ENCODE results near the gene KCNK4. TPM values are rescaled to one million over a fixed set of nuclear protein-coding genes. Genes with fewer than 3 reads are reported as not detected.
A peak's percentile ranks its signal among the peaks of the same experiment; 100 is the strongest.

The KCNK4 gene
- total and polyA plus RNA-seq, 2 of the 13 experiments (the other 11 are each of a cell fraction or from before 2014, with no cell fraction given): not detected

DNA sequence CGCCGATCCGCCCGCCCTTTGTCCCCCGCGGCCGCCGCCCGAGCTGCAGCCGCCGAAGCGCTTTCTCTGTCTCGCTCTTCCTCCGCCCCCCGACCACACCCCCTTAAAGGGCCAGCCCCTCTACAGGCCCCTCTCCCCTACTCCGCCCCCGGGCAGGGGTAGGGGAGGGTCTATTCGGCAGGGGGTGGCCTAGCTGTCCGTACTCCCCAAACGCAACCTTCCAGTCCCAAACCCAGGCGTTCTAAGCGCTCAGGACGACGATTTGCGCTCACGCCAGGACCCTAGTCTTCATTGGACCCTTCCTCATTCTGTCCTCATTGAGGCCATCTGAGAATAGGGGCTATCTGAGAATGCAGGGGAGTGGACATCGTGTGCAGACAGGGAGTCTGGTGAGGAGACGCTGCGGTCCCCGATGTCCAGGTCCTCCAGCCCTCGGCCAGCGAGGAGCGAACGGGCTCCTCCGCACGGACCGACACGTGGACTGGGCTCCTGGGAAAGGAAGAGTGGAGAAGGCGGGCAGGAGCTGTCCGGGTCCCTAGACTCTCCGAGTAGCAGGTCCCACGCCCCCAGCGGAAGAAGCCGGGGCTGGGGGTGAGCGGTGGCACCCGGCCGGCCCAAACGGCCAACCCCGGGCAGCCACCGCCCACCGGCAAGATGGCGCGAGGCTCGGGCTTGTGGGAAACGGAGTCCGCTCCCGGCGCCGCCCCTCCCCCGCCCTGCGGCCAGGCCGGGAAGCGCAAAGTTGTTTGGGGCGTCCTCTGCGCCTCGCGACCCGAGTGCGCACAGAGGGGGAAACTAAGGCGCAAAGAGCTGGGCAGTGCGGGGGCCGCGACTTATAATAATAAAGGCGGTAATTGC, 44.0 kb upstream of the KCNK4 start, which contains the start of gene PPP1R14B (continued):
- 0 out of 2 replicates have a peak, but pooled peaks have one; percentile 20 for TF ChIP-seq ZNF136 (CRISPR knock-in tag; IDR thresholded peaks at IDR 0.05; ENCODE audit: low read depth)
- TF ChIP-seq REXO4 (CRISPR knock-in tag; IDR thresholded peaks at IDR 0.05; ENCODE audit: borderline replicate concordance): no peak
- peak; percentile 62 for TF ChIP-seq ZNF263 (CRISPR knock-in tag; IDR thresholded peaks at IDR 0.05)
- peak; percentile 88 for TF ChIP-seq RBFOX2 (IDR thresholded peaks at IDR 0.05; ENCODE audit: low read depth, low read length)
- TF ChIP-seq IKZF4 (CRISPR knock-in tag; IDR thresholded peaks at IDR 0.05; ENCODE audit: borderline replicate concordance, low read depth, not compliant biosample characterization): no peak
- TF ChIP-seq ZFP90 (CRISPR knock-in tag; IDR thresholded peaks at IDR 0.05; ENCODE audit: borderline replicate concordance): peak; percentile 53; the same call in 1 of the 2 replicates
- TF ChIP-seq ZBTB4 (CRISPR knock-in tag; IDR thresholded peaks at IDR 0.05; ENCODE audit: borderline replicate concordance): 0 out of 2 replicates have a peak, but pooled peaks have one; percentile 15
- no peak for TF ChIP-seq SP1 (IDR thresholded peaks at IDR 0.05)
- TF ChIP-seq SP1 (CRISPR knock-in tag; IDR thresholded peaks at IDR 0.05): peak; percentile 46; the same call in 1 of the 2 replicates
- TF ChIP-seq, protein P1, sequence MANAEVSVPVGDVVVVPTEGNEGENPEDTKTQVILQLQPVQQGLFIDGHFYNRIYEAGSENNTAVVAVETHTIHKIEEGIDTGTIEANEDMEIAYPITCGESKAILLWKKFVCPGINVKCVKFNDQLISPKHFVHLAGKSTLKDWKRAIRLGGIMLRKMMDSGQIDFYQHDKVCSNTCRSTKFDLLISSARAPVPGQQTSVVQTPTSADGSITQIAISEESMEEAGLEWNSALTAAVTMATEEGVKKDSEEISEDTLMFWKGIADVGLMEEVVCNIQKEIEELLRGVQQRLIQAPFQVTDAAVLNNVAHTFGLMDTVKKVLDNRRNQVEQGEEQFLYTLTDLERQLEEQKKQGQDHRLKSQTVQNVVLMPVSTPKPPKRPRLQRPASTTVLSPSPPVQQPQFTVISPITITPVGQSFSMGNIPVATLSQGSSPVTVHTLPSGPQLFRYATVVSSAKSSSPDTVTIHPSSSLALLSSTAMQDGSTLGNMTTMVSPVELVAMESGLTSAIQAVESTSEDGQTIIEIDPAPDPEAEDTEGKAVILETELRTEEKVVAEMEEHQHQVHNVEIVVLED (CRISPR knock-in tag; IDR thresholded peaks at IDR 0.05; ENCODE audit: borderline replicate concordance): peak; percentile 64; the same call in 1 of the 2 replicates
- no peak for TF ChIP-seq CCAR2 (optimal IDR thresholded peaks at IDR 0.05; ENCODE audit: low read depth, low read length)
- peak; percentile 41; the same call in 1 of the 2 replicates for TF ChIP-seq NFYB (CRISPR knock-in tag; IDR thresholded peaks at IDR 0.05)
- peak; percentile 80 for TF ChIP-seq TBX2 (CRISPR knock-in tag; IDR thresholded peaks at IDR 0.05; ENCODE audit: borderline replicate concordance)
- TF ChIP-seq CBX1 (IDR thresholded peaks at IDR 0.05; ENCODE audit: low read depth): peak; percentile 48
- TF ChIP-seq EHMT2 (IDR thresholded peaks at IDR 0.05; ENCODE audit: borderline replicate concordance, low read depth, low read length): no peak
- TF ChIP-seq IKZF5 (CRISPR knock-in tag; IDR thresholded peaks at IDR 0.05): 0 out of 2 replicates have a peak, but pooled peaks have one; percentile 33
- TF ChIP-seq ZNF597 (CRISPR knock-in tag; IDR thresholded peaks at IDR 0.05): no peak
- peak; percentile 66; the same call in 1 of the 2 replicates for TF ChIP-seq ZNF138 (CRISPR knock-in tag; IDR thresholded peaks at IDR 0.05; ENCODE audit: low read depth)
- TF ChIP-seq ZNF543 (CRISPR knock-in tag; IDR thresholded peaks at IDR 0.05): 0 out of 2 replicates have a peak, but pooled peaks have one; percentile 12
- TF ChIP-seq ZNF501 (CRISPR knock-in tag; IDR thresholded peaks at IDR 0.05): peak; percentile 76
- TF ChIP-seq ZNF713 (CRISPR knock-in tag; IDR thresholded peaks at IDR 0.05): 0 out of 2 replicates have a peak, but pooled peaks have one; percentile 33
- peak; percentile 50; the same call in 1 of the 2 replicates for TF ChIP-seq SPEN (CRISPR knock-in tag; IDR thresholded peaks at IDR 0.05; ENCODE audit: low read depth)

Data from HepG2 (cell line).